GM19240 (cell line): ENCODE measurements around the gene KPTN.

Experiments used
- DNase-seq: peaks from one replicate; pipeline ENCODE4 v3.0.0; 2011; ENCODE audit warnings: low spot score; ENCODE audit not compliant: insufficient read length

KPTN gene

DNA sequence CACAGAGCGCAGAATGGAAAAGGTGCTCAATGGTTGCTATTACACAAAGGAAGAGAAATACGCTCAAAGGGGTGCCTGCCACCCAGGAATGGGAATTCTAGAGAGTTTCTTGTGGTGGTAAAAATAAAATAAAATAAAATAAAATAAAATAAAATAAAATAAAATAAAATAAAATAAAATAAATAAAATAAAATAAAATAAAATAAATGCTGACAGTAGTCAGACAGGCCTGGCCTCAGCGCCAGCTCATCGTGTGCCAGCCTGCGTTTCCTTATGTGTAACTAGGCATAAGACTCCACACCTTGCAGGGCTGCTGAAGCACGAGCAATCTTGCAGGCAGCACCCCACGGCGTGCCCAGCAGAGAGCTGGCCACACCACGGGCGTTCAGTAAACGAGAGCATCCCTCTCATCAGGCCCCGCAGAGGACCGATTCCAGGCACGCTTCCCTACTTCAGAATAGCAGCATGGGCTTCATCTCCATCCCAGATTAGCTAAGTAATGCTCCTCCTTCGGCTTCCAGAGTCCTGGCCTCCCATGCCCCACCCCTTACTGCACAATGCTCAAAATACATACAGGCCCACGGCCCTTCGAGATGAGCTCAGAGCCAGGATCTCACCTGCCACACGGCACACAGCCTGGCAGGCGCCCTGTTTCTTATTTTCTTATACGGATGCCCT is 25.3 kb upstream of the KPTN start:
- DNase-seq = no peak

DNA sequence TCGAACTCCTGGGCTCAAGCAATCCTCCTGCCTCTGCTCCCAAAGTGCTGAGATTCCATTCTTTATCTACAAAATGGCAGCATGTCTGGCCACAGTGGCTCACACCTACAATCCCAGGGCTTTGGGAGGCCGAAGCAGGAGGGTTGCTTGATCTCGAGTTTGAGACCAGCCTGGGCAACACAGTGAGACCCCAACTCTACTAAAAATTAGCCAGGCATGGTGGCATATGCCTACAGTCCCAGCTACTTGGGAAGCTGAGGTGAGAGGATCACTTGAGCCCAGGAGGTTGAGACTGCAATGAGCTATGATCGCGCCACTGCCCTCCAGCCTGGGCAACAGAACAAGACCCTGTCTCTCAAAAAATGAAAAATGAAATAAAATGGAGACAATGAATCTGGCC is 24.7 kb upstream of the KPTN start:
- DNase-seq = no peak

DNA sequence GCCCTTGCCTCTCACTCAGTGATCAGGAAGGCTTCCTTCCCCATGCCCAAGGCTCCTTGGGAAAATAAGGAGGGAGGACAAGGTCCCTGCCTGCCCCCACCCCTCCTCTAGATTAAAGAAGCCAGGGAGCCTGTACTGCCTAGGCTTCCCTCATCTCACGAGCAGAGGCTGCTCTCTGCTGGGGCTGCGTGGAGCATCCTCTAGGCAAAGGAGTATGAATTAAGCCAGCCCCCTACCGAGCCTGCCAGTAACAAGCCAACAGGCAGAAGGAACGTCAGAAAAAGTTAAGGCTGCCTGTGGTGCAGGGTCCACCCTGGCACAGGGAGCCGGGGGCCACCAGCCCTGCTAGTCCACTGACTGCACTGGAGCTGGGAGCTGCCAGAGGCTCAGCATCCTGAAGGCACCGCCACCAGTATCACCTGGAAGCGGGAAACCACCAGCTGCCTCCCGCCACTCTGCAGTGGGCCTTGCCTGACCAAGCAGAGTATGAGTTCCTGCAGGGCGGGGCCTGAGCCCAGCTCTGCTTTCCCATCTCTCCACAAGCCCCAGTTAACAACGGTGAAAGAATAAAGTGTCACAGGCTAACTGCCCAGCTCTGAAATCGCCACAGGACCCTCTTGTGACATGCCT is 24.0 kb upstream of the KPTN start:
- no peak for DNase-seq

DNA sequence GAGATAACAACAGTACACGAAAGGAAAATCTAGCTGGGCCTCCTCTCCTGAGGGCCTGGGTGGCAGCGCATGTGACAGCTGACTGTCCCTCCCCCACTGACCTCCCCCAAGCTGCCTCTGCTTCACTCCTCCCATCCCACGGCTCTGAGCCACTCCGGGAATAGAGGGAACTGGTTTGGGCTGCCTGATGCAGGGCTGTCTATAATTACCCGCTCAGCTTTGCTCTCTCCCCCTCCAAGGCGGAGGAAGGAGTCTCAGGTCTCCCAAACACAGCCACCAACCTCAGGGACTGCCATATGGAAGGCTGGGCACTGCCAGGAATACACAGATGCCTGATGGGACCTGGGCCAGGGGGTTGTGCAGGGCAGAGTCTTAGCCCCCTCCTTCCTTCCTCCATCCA is 23.0 kb upstream of the KPTN start:
- DNase-seq = no peak

DNA sequence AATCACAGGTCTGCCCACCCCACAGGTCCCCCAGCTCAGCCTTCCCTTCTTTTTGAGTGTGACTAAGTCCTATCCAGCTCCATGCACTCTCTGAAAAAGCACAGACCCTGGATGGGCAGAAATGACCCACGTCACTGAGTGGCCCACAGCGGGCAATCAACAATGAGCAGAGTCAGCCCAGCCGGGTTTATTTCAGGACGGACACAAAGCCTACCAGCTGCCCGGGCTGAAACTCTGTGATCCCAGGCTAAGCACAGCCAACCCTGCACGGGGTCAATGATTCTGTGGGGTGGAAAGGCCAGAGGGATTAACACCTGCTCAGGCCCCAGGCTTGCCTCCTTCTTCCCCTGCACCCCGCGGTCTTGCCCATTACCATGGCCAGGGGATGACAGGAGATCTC is 22.4 kb upstream of the KPTN start:
- DNase-seq = no peak

DNA sequence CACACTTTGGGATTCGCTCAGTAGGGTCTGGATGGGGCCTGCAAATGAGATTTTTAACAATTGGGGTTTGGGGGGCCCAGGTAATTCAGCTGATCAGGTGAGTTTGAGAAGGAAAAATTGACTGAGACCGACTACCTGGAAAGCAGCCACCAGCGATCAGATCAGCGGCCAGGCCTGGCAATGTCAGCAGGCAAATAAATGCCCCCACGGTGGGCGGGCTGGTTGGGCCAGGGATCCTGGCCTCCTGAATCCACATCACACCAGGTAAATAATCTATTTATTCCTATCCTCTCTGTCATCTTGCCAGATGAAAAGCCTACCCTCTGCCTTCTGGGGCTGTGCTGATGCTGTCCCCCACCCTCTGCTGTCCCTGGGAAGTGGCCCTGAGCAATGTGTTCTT is 21.5 kb upstream of the KPTN start:
- no peak for DNase-seq

DNA sequence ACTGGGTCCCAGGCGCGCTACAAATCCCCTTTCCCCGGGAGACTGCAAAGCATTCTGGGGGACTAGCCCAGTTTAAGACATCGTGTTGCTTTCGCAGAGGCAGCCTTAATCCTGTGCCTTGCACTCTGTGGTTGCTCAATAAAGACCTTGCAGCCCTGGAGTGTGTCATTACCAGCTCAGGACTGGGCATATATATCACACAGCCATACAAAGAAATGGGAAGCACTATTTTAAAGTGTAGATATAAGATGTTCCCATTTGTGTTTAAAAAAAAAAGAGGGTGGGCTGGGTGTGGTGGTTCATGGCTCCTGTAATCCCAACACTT is 19.8 kb upstream of the KPTN start:
- no peak for DNase-seq

DNA sequence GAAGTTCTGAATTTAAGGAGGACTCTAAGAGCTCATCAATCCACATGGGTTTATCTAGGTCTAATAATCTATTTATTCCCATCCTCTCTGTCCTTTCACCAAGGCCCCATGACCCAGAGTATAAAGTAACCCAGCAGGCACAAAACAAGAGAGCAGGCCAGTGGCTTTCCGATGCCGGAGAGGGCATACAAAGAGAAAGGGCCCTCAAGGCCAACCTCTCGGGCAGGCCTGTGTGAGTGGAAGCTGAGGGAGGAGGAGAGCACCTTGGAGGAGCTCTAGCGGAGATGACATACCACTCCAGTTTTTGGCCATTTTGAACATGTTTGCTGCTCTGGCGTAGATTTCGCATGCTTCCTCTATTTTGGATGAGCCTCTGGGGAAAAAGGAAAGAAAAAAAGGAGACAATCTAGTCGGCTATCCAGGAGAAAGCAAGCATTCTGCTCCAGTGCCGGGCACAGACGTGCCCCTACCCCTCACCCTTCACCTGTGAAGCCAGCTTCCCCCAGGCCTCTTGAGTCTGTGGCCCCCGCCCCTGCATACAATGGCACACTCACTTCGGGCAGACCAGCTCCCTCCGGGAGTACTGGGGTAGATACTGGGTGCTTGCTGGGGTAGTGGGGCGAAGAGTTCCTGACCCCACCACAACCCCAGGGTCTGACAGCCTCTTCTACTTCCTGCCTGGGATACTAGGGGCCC is 19.3 kb upstream of the KPTN start:
- DNase-seq = no peak

DNA sequence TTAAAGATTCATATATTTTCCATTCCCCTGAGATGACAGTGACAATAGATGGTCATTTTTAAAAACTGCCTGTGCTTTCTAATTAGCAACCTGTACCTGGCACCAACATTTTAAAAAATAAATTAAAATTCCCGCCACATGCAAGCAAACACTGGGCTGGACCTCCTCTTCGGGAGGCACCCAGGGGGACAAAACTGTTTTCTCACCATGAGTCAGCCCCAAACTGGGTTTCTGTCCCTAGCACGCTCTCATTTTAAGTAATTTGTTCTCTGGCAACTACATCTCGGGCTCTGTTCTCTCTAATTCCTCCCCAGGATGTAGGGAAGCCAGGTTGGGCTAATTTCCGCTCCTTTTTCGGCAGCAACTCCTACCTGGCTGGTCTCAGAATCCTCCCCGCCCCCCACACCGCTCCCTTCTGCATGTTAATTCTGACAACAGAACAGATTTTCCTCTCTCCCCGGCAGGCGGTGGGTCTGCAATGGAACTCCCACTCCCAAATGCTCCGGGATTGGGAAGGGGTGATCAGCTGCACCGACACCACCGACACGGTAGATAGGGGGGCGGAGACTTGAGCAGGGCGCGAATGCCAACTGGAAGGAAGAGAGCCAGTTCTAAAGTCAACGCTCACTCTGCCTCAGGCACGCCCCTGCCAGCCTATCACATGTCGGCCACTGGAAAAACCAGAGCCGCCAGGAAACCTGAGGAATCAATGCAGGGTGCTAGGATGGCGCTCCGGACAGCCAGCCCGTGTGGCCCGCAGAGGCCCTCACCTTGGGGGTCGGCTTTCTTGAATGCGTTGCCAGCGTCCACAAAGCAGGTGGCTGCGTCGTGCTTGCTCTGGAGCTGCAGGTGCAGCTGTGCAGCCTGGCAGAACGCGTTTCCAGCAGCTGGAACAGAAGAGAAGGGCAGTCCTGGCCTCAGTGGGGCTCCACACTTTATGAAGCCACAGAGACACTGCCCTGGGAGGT is 16.1 kb upstream of the KPTN start:
- no peak for DNase-seq

DNA sequence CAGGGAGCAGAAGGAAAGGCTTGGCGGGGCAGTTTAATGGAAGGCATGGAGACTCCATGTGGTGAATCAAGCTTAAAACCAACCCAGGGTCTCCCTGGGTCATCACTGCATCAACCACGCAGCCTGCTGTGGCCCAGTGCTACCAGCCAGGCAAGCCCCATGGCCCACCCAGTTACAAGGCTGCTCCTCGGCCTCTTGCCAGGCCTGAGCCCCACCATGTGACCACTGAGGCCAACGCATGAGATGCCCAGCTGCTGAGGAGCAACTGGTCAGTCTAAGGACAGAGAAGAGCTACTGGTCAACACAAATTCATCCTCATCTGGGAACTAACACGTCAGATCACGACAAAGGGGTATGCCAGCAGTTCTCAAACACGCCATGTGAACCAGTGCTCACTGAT is 15.4 kb upstream of the KPTN start:
- DNase-seq = no peak

DNA sequence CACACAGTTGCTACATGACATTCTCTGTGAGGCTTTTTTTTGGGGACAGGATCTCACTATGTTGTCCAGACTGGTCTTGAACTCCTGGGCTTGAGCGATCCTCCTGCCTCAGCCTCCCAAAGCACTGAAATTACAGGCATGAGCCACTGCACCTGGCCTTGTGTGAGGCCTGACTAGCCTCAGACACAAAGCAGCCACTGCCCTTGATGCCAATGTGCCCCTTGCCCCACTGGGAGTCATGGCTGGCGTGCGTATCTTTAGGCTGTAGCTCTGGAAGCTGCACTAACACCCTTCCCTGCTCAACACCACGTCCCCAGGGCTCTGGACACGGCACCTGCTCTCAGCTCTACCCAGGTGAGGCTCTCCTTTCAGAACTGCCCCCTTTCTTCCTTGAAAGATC is 14.5 kb upstream of the KPTN start:
- no peak for DNase-seq

DNA sequence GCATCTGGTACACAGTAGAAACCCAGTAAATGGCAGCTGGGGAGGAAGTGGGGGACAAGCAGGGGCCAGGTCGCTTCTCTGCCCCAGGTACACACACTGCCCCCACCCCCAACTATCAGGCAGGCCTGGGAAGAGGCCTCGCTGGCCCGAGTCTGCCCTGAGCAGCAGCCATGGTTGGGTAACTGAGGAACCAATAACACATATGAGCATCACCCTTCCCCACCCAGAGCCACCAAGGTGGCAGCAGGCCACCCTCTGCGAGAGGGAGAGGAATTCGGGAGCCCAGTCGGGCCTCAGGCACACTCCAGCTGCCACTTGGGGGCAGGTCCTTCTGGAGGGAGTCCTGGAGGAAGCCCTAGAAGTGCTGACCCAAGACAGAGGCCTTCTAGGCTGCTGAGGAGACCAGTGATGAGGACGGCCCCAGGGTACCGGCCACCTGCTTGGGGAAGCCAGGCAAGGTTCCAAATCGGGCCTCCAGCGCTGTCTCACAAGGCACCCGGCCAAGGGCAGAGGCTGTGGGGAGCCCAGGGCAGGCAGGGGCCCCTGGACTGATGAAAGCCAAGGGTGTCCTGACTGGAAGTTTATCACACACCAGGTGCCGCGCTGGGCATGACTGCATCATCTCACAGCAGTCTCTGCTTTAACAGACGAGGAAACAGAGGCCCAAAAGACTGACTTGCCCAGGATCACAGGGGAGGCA is 14.0 kb upstream of the KPTN start:
- DNase-seq = no peak

DNA sequence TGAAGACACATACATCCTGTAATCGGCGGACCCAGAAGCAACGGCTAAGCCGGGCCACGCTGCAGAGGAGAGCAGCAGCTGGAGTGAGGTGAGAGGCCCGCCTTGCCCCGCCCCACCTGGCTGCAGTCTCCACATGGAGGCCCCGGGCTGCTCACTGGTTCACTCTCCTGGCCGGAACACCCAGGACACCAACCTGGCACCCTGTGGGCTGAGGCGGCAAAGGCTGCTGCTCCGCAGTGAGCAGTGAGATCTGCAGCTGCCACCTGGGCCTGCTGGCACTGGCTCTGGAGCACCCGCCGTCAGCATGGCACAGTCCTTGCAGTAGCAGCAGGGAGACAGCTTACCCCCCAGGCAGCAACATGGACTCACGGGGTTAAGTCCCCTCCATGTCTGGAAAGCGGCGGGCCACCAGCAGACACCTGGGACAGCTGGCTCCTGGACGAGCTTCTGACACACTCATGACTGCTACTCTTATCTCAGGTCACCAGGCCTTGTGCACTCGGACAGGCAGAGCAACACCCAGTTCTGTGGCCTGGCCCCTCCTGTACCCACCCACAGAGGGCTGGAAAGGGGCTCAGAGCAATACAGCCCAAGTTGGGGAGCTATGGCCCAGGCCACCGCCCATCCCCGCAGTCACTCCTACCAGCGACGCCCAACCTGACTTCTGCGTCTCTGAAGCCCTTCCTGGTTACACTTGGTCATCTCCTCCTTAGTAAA is 13.2 kb upstream of the KPTN start:
- no peak for DNase-seq

DNA sequence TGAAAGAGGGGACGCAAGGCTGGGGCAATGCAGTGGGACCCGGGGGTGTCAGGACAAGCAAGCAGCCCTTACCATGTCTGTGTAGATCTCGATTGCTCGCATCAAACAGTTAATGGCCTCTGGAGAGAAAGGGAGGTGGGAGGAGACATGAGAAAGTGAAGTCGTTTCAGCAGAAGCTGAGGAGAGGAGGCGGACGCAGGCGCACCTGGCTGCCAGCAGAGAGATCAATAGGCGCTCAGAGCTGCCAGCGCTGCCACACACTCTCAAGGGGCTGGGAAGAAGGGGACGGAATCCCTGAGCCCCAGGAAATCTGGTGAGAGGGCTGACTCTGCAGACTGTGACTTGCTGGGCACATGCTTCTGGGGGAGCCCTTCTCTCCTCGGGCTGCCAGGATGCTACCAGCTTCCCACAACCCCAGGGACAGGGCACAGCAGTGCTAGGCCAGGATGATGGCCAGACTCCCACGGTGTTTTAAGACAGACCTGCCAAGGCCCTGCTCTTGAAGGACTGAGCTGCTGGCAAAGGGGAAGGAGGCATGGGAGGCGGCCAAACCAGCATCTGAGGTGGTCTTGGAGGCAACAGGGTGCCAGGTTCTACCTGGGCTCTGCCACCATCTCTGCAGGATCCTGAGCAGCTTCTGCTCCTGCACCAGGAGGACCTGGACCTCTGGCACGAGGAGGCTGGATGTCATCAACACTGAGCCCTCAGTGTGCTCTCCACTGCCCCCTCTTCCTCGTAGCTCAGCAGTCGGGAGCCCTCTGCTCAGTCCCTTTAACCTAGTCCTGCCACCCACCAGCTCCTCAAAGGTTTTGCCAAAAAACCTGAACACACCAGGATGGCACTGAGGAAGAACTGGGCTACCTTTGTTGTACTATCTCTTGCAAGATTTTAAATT is 11.7 kb upstream of the KPTN start:
- DNase-seq = no peak

DNA sequence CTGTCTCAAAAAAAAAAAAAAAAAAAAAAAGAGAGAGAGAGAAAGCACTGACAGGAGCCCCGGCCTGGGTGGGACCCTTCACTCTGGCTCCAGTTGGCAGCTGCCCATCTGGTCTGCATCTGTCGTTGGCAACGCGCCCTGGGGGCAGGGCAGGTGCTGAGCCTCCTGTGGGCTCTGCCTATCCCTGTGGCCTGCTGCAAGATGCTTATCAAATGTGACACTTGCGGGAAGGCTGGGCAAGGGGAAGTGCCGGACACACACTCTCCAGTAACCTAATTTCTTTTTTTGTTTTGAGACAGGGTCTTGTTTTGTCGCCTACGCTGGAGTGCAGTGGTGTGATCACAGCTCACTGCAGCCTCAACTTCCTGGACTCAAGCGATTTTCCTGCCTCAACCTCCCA is 10.7 kb upstream of the KPTN start:
- no peak for DNase-seq

DNA sequence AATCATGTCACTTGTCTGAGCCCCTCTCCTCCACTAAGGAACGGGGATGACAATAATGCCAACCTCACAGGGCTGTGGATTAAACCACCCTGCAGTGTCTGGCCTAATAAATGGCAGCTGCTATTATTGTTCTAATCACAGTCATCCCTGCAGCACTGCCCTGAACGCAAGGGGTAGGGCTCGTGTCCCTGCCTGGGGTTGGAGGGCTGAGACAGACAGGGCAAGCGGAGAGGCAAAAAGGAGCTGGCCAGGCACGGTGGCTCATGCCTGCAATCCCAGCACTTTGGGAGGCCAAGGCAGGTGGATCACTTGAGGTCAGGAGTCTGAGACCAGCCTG is 10.2 kb upstream of the KPTN start:
- no peak for DNase-seq

DNA sequence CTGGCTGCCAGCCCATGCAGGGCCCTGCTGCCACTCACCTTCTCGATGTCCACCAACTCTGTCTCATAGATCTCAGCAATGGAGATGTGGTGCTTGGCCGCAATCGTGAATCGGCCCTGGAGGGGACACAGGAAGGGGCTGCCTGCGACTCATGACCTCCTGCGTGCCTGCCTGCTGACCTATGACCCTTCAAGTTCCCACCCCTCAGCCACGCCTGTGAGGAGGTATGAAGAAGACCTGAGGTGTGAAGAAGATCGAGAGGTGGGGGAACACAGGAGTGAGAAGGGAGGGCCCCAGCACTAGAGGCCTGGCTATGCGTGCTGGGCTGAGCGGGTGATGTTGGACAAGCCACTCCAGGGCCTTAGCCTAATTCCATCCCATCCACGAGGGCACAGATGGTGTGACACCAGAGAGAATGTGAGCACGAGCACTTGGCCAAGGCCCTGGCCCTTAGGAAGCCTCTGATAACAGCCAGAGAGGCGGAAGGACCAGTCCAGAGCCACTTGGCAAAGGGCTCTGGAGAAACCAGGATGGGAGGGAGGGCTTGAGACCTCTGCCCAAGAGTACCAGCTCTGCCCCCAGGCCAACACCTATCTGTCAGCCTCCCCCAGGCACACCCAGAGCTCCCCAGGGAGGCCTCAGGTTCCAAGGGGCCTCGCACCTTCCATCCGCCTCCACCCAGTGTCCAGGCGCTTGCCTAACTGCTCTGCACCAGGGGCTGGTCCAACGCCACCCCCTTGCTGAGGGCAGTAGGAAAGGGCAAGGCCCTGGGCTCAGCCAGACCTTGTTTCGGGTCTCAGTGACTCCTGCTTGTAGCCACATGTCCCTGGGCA is 9.6 kb upstream of the KPTN start:
- no peak for DNase-seq

DNA sequence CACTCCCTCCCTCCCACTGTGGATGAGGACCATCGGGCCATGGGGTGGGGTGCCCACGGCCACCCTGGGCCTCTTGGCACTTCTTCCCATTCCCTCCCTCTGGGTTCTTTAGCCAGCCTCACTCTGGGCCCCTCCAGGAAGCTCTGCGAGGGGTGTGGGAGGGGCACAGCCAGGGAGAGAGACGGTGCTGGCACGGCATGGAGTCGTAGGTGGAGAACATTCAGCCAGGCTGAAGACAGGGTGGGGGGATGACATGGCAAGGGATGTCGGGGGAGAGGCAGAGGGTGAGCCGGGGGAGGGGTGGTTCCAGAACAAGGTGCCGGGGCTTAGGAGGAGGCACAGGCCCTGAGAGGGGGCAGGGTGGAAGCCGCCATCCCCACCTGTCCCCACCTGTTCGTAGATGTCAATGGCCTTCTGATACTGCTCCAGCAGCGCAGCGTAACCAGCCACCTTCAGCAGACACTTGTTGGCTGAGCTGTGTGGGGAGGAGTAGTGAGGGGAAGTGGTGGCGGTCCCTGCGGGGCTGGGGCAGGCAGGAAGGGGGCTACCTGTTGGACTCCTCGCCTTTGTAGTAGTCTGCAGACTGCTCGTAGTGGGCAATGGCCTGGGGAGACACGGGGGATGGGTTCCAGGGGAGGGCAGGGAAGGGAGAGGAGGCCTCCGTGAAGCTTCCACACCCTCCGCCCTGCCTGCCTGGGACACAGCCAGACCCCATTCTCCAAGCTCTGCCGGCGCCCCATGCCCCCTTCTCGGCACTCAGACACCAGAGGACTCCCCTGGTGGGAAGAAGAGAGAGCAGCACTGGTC is 8.8 kb upstream of the KPTN start:
- DNase-seq = no peak
